T-cell (primary cell): ENCODE data around the gene HS3ST3B1. TPM values are rescaled to one million over a fixed set of nuclear protein-coding genes. Genes with fewer than 3 reads are reported as not detected.

Experiments used
- ATAC-seq, 4 experiments: fragments of 200-7000 bp in 3 of 4; fragments of 150-1000 bp in 1 of 4; cut with Tn5 transposase; replicated peaks in 1 of 4; 1 replicate in 3 of 4; 2 replicates in 1 of 4; pipeline ENCODE4 v1.10.0; 2021; ENCODE audit warnings: moderate library complexity in 3 of 4, mild to moderate bottlenecking in 2 of 4, moderate number of reproducible peaks in 1 of 4
- CTCF ChIA-PET, 2 donors: fragments of 300-600 bp; sonication (Branson Sonifier 250); formaldehyde crosslinking; loops; one replicate each; lab custom pipeline; 2022; ENCODE audit warnings: antibody characterized with exemption in 2 of 2; lab: Charles Lee
- POLR2A ChIA-PET, 2 donors: fragments of 300-600 bp; sonication (Branson Sonifier 250); formaldehyde crosslinking; loops; one replicate each; lab custom pipeline; 2022; ENCODE audit warnings: antibody characterized with exemption in 2 of 2; lab: Charles Lee
- DNase-seq, 35 experiments: peaks; one replicate each; pipeline versions ENCODE4 v3.0.0 to v3.0.0-alpha.2; 2013 to 2023
- H3K27ac ChIP-seq: one replicate; pipeline ENCODE4 v1.5.1; 2013; ENCODE audit warnings: low read length
- H3K27me3 ChIP-seq, 2 experiments: replicated peaks in 1 of 2; 1 replicate in 1 of 2; 2 replicates in 1 of 2; pipeline versions ENCODE4 v1.6.1 to v1.7.0; 2013; ENCODE audit warnings: low read length in 1 of 2, mixed read lengths in 1 of 2; ENCODE audit not compliant: control insufficient read depth in 2 of 2, insufficient read depth in 2 of 2; ENCODE audit errors: extremely low read depth in 1 of 2
- H3K36me3 ChIP-seq, 2 donors: 1 replicate in 1 of 2; 2 replicates in 1 of 2; pipeline versions ENCODE4 v1.6.1 to v1.7.0; 2013; ENCODE audit warnings: low read length in 1 of 2; ENCODE audit not compliant: control insufficient read depth in 2 of 2, insufficient read depth in 1 of 2; ENCODE audit errors: extremely low read depth in 1 of 2
- H3K4me1 ChIP-seq, 2 experiments: 1 replicate in 1 of 2; 2 replicates in 1 of 2; pipeline versions ENCODE4 v1.6.1 to v1.7.0; 2013; ENCODE audit warnings: low read length in 2 of 2, mixed read lengths in 1 of 2; ENCODE audit not compliant: insufficient read depth in 2 of 2, control insufficient read depth in 1 of 2; ENCODE audit errors: extremely low read depth in 1 of 2
- H3K4me3 ChIP-seq, 2 donors: 1 replicate in 1 of 2; 2 replicates in 1 of 2; pipeline versions ENCODE4 v1.5.1 to v1.7.0; 2013; ENCODE audit warnings: mild to moderate bottlenecking in 2 of 2, low read length in 1 of 2, moderate library complexity in 1 of 2; ENCODE audit not compliant: control insufficient read depth in 1 of 2; ENCODE audit errors: extremely low read depth in 1 of 2
- H3K9me3 ChIP-seq: 2 replicates; pipeline ENCODE4 v1.7.0; 2013
- H3K27ac Mint-ChIP-seq, 2 donors: one replicate each; pipeline ENCODE4 v1.8.0; 2020 to 2021; ENCODE audit warnings: mild to moderate bottlenecking in 2 of 2, mixed read lengths in 2 of 2
- H3K27me3 Mint-ChIP-seq, 2 donors: one replicate each; pipeline ENCODE4 v1.8.0; 2021 to 2022; ENCODE audit warnings: mixed read lengths in 2 of 2
- H3K36me3 Mint-ChIP-seq: one replicate; pipeline ENCODE4 v1.8.0; 2021; ENCODE audit warnings: mixed read lengths
- H3K4me1 Mint-ChIP-seq, 3 donors: one replicate each; pipeline ENCODE4 v1.8.0; 2020 to 2022; ENCODE audit warnings: mixed read lengths in 3 of 3, mild to moderate bottlenecking in 1 of 3
- H3K4me3 Mint-ChIP-seq, 3 donors: one replicate each; pipeline ENCODE4 v1.8.0; 2020 to 2022; ENCODE audit warnings: mild to moderate bottlenecking in 3 of 3, mixed read lengths in 3 of 3, moderate library complexity in 3 of 3
- H3K9me3 Mint-ChIP-seq, 3 donors: one replicate each; pipeline ENCODE4 v1.8.0; 2020 to 2022; ENCODE audit warnings: mixed read lengths in 3 of 3
- WGBS: methylation state at CpG from one replicate; pipeline ENCODE4 v1.1.5; 2013; ENCODE audit warnings: missing lambda C conversion rate; ENCODE audit not compliant: insufficient coverage; 5-methylcytosine and 5-hydroxymethylcytosine counted together
- total RNA-seq, 35 experiments: library from RNA in 6 of 35; stranded (reverse) in 6 of 35; fragments of 120-200 nt in 1 of 35; gene quantifications; one replicate each; pipeline versions ENCODE4 v1.2.1 to v1.2.4 and lab custom pipeline; 2013 to 2026

Gene HS3ST3B1
- total RNA-seq, 5 donors from 2014 or later (not counting 1 experiment from before 2014, with no cell fraction given), result 12.9 to 35.1 (median 25.1) TPM

GRCh38 chr17:14310101-14310500, 9.2 kb downstream of the HS3ST3B1 start:
- peak overlapping the region; percentile 58 to 88 (median 66) for H3K4me3 Mint-ChIP-seq

GRCh38 chr17:14310605-14311004, 9.7 kb downstream of the HS3ST3B1 start:
- H3K4me3 Mint-ChIP-seq, result peak overlapping the region; percentile 58 to 88 (median 66)
- H3K36me3 ChIP-seq, result peaks cover 12 to 22% of the 10 kb centered on the region in 2 donors
- H3K27me3 ChIP-seq, result no peaks in the 10 kb centered on the region
- ChIA-PET CTCF (no interaction called here), POLR2A (interaction anchor here in 1 of 2 donors (0.5 kb wide), 1 partner anchor 26 kb away, joined by 3 read pairs; no protein-coding TSS in a partner anchor)
- H3K27me3 Mint-ChIP-seq, result no peaks in the 10 kb centered on the region
- peaks cover 29% of the 10 kb centered on the region for H3K36me3 Mint-ChIP-seq
- no peak overlapping the region for H3K27ac ChIP-seq
- no peaks in the 10 kb centered on the region for H3K9me3 ChIP-seq
- H3K9me3 Mint-ChIP-seq, result no peaks in the 10 kb centered on the region
- H3K4me1 ChIP-seq, result peaks cover 9 to 26% of the 10 kb centered on the region in 2 experiments
- H3K4me3 ChIP-seq, result no peak overlapping the region
- no peak for ATAC-seq
- peaks cover 60 to 77% (median 74%) of the 10 kb centered on the region in 3 donors for H3K4me1 Mint-ChIP-seq
- H3K27ac Mint-ChIP-seq, result peak overlapping the region; percentile 30 to 55
- 100% methylated on average over 4 of the region's 7 CpGs for WGBS
- DNase-seq, result no peak

More at GRCh38 chr17:14310101-14310500, 9.2 kb downstream of the HS3ST3B1 start:
- no peaks in the 10 kb centered on the region for H3K27me3 ChIP-seq
- H3K4me1 Mint-ChIP-seq, result peaks cover 60 to 77% (median 74%) of the 10 kb centered on the region in 3 donors
- no peaks in the 10 kb centered on the region for H3K27me3 Mint-ChIP-seq
- H3K27ac ChIP-seq, result no peak overlapping the region
- no peaks in the 10 kb centered on the region for H3K9me3 ChIP-seq
- no peak for ATAC-seq
- 98% methylated on average over 8 of the region's 13 CpGs for WGBS
- POLR2A ChIA-PET, result interaction anchor here in 1 of 2 donors (0.5 kb wide), 1 partner anchor 27 kb away, joined by 3 read pairs; no protein-coding TSS in a partner anchor
- peaks cover 25% of the 10 kb centered on the region for H3K36me3 Mint-ChIP-seq
- CTCF ChIA-PET, result interaction anchor here in 1 of 2 donors (1.2 kb wide), 1 partner anchor 9 kb away, joined by 9 read pairs; the partner anchor contains the start of gene HS3ST3B1
- peak overlapping the region; percentile 39 to 55 for H3K27ac Mint-ChIP-seq
- no peak overlapping the region for H3K4me3 ChIP-seq
- no peaks in the 10 kb centered on the region for H3K9me3 Mint-ChIP-seq
- no peak for DNase-seq
- peaks cover 10 to 20% of the 10 kb centered on the region in 2 donors for H3K36me3 ChIP-seq
- peaks cover 10 to 30% of the 10 kb centered on the region in 2 experiments for H3K4me1 ChIP-seq

- H3K27me3 Mint-ChIP-seq, result no peaks in the 10 kb centered on the region
- CTCF ChIA-PET, result interaction anchor here in 1 of 2 donors (0.6 kb wide), 1 partner anchor 11 kb away, joined by 3 read pairs; the partner anchor contains the start of gene HS3ST3B1
- H3K36me3 Mint-ChIP-seq, result peaks cover 29% of the 10 kb centered on the region
- Histone ChIP-seq H3K4me3 (no peak overlapping the region), H3K36me3 (peaks cover 12 to 22% of the 10 kb centered on the region in 2 donors), H3K9me3 (no peaks in the 10 kb centered on the region), H3K27ac (no peak overlapping the region), H3K4me1 (peaks cover 9 to 27% of the 10 kb centered on the region in 2 experiments), H3K27me3 (no peaks in the 10 kb centered on the region)
- ATAC-seq, result no peak
- H3K9me3 Mint-ChIP-seq, result no peaks in the 10 kb centered on the region
- DNase-seq, result no peak
- POLR2A ChIA-PET, result no interaction called here
- no CpG with 5 or more reads among the region's 10 CpGs for WGBS
- H3K27ac Mint-ChIP-seq, result peak overlapping the region in 1 of 2 donors; percentile 48
- no peak overlapping the region for H3K4me3 Mint-ChIP-seq
- H3K4me1 Mint-ChIP-seq, result peaks cover 60 to 76% (median 73%) of the 10 kb centered on the region in 3 donors
Measured at GRCh38 chr17:14311186-14311705, 10.4 kb downstream of the HS3ST3B1 start.

GRCh38 chr17:14311981-14312380, 11.1 kb downstream of the HS3ST3B1 start:
- Mint-ChIP-seq H3K9me3 (no peaks in the 10 kb centered on the region), H3K27me3 (no peaks in the 10 kb centered on the region), H3K36me3 (peaks cover 33% of the 10 kb centered on the region), H3K27ac (peak overlapping the region in 1 of 2 donors; percentile 48), H3K4me3 (no peak overlapping the region), H3K4me1 (peaks cover 60 to 78% (median 75%) of the 10 kb centered on the region in 3 donors)
- Histone ChIP-seq H3K4me1 (peaks cover 9 to 33% of the 10 kb centered on the region in 2 experiments), H3K9me3 (no peaks in the 10 kb centered on the region), H3K27ac (no peak overlapping the region), H3K36me3 (peaks cover 12 to 23% of the 10 kb centered on the region in 2 donors), H3K27me3 (no peaks in the 10 kb centered on the region), H3K4me3 (no peak overlapping the region)
- CTCF ChIA-PET, result interaction anchor here in 1 of 2 donors (0.6 to 0.7 kb wide), 2 partner anchors 11 to 714 kb away, joined by 3 to 5 read pairs; partner anchors contain the start of gene HS3ST3B1
- POLR2A ChIA-PET, result no interaction called here
- WGBS, result 82% methylated on average over 7 of the region's 7 CpGs
- no peak for ATAC-seq
- no peak for DNase-seq

- DNase-seq, result no peak
- H3K9me3 ChIP-seq, result no peaks in the 10 kb centered on the region
- peaks cover 12 to 25% of the 10 kb centered on the region in 2 donors for H3K36me3 ChIP-seq
- H3K4me3 ChIP-seq, result no peak overlapping the region
- H3K27me3 ChIP-seq, result no peaks in the 10 kb centered on the region
- H3K9me3 Mint-ChIP-seq, result no peaks in the 10 kb centered on the region
- CTCF ChIA-PET, result interaction anchor here (0.7 kb wide), 2 partner anchors 243 to 714 kb away, joined by 4 to 5 read pairs; no protein-coding TSS in a partner anchor
- H3K4me1 ChIP-seq, result peaks cover 13 to 39% of the 10 kb centered on the region in 2 experiments
- POLR2A ChIA-PET, result interaction anchor here in 1 of 2 donors (0.7 kb wide), 1 partner anchor 512 kb away, joined by 5 read pairs; no protein-coding TSS in a partner anchor
- H3K4me1 Mint-ChIP-seq, result peaks cover 66 to 80% (median 79%) of the 10 kb centered on the region in 3 donors
- H3K4me3 Mint-ChIP-seq, result no peak overlapping the region
- H3K27me3 Mint-ChIP-seq, result no peaks in the 10 kb centered on the region
- no peak for ATAC-seq
- H3K27ac ChIP-seq, result no peak overlapping the region
- WGBS, result 96% methylated on average over 3 of the region's 3 CpGs
- H3K27ac Mint-ChIP-seq, result no peak overlapping the region
- peaks cover 37% of the 10 kb centered on the region for H3K36me3 Mint-ChIP-seq
Measured at GRCh38 chr17:14312522-14312921, 11.6 kb downstream of the HS3ST3B1 start.

- no peak for ATAC-seq
- Histone ChIP-seq H3K4me3 (no peak overlapping the region), H3K27me3 (no peaks in the 10 kb centered on the region), H3K36me3 (peaks cover 12 to 24% of the 10 kb centered on the region in 2 donors), H3K27ac (no peak overlapping the region), H3K4me1 (peaks cover 12 to 52% of the 10 kb centered on the region in 2 experiments), H3K9me3 (no peaks in the 10 kb centered on the region)
- Mint-ChIP-seq H3K36me3 (peaks cover 38% of the 10 kb centered on the region), H3K9me3 (no peaks in the 10 kb centered on the region), H3K27ac (peak overlapping the region; percentile 29 to 50), H3K4me3 (peak overlapping the region in 1 of 3 donors; percentile 52), H3K27me3 (no peaks in the 10 kb centered on the region), H3K4me1 (peaks cover 80 to 88% (median 88%) of the 10 kb centered on the region in 3 donors)
- no peak for DNase-seq
- WGBS, result 75% methylated on average over 4 of the region's 10 CpGs
- ChIA-PET CTCF (interaction anchor here in 1 of 2 donors (0.6 kb wide), 1 partner anchor 556 kb away, joined by 3 read pairs; no protein-coding TSS in a partner anchor), POLR2A (interaction anchor here (0.5 to 1.6 kb wide), 2 partner anchors 16 to 412 kb away, joined by 4 to 7 read pairs; partner anchors contain the start of gene HS3ST3B1 (in 1 of the 2))
Measured at GRCh38 chr17:14316126-14316832, 15.4 kb downstream of the HS3ST3B1 start.
